SK-N-SH (cell line): Measurements from ENCODE around the gene TCAF1. TPM values are rescaled to one million over a fixed set of nuclear protein-coding genes. Genes with fewer than 3 reads are reported as not detected.

ENCODE experiments used
- CTCF ChIA-PET: fragments of 300-600, 350-600 bp; formaldehyde crosslinking; extraction: SDS; loops from one replicate; lab custom pipeline; 2021; lab: Yijun Ruan, JAX
- POLR2A ChIA-PET: fragments of 350-600 bp; sonication (Branson Sonifier 250); formaldehyde crosslinking; extraction: SDS; loops from one replicate; lab custom pipeline; 2020; ENCODE audit warnings: antibody characterized with exemption, inconsistent platforms; lab: Yijun Ruan, JAX
- DNase-seq: peaks from one replicate; pipeline ENCODE4 v3.0.0; 2012
- H2AFZ ChIP-seq: fragments of 200-600 bp; sonication (generic); 2 replicates; pipeline ENCODE4 v1.8.1; 2016; ENCODE audit warnings: antibody characterized with exemption, mild to moderate bottlenecking, low read depth
- H3F3A ChIP-seq: fragments of 200-600 bp; sonication (generic); replicated peaks from 2 replicates; pipeline ENCODE3; 2016; ENCODE audit warnings: antibody characterized with exemption, mild to moderate bottlenecking; ENCODE audit not compliant: insufficient read depth
- H3K27ac ChIP-seq, 2 experiments: fragments of 200-500 bp in 1 of 2; fragments of 200-600 bp in 1 of 2; sonication (Bioruptor generic) in 1 of 2; sonication (generic), shearing (Covaris generic) in 1 of 2; 2 replicates each; pipeline versions ENCODE4 v1.5.1 to v1.6.1; 2014 to 2016; ENCODE audit warnings: low read depth in 2 of 2, inconsistent platforms in 1 of 2, low read length in 1 of 2, mild to moderate bottlenecking in 1 of 2, mixed read lengths in 1 of 2
- H3K27me3 ChIP-seq: fragments of 200-600 bp; sonication (generic), shearing (Covaris generic); 2 replicates; pipeline ENCODE4 v1.6.1; 2016; ENCODE audit warnings: mixed run types; ENCODE audit not compliant: insufficient read depth
- H3K36me3 ChIP-seq, 2 experiments: fragments of 200-500 bp in 1 of 2; fragments of 200-600 bp in 1 of 2; sonication (Bioruptor generic) in 1 of 2; sonication (generic) in 1 of 2; replicated peaks in 1 of 2; 2 replicates each; pipeline versions ENCODE3 to v1.5.1; 2014 to 2016; ENCODE audit warnings: low read length in 1 of 2, mild to moderate bottlenecking in 1 of 2; ENCODE audit not compliant: insufficient read depth in 2 of 2, control insufficient read depth in 1 of 2
- H3K4me1 ChIP-seq, 2 experiments: fragments of 200-500 bp in 1 of 2; fragments of 200-600 bp in 1 of 2; sonication (Bioruptor generic) in 1 of 2; sonication (generic), shearing (Covaris generic) in 1 of 2; 2 replicates each; pipeline versions ENCODE4 v1.5.1 to v1.6.1; 2014 to 2016; ENCODE audit warnings: low read depth in 1 of 2, low read length in 1 of 2, mixed run types in 1 of 2; ENCODE audit not compliant: insufficient read depth in 2 of 2, control insufficient read depth in 1 of 2
- H3K4me2 ChIP-seq: fragments of 200-600 bp; sonication (generic), shearing (Covaris generic); 2 replicates; pipeline ENCODE4 v1.6.1; 2017; ENCODE audit warnings: mixed run types
- H3K4me3 ChIP-seq, 2 experiments: fragments of 200-500 bp in 1 of 2; fragments of 200-600 bp in 1 of 2; sonication (Bioruptor generic) in 1 of 2; sonication (generic), shearing (Covaris generic) in 1 of 2; 2 replicates each; pipeline versions ENCODE4 v1.5.1 to v1.8.1; 2014 to 2016; ENCODE audit warnings: low read depth in 2 of 2, inconsistent platforms in 1 of 2, low read length in 1 of 2, mild to moderate bottlenecking in 1 of 2, mixed read lengths in 1 of 2, moderate library complexity in 1 of 2
- H3K79me2 ChIP-seq: fragments of 200-600 bp; sonication (generic); 2 replicates; pipeline ENCODE4 v1.8.1; 2017; ENCODE audit warnings: mild to moderate bottlenecking; ENCODE audit not compliant: insufficient read depth
- H3K9ac ChIP-seq: fragments of 200-600 bp; sonication (generic); 2 replicates; pipeline ENCODE4 v1.6.1; 2017; ENCODE audit warnings: mixed run types
- H3K9me2 ChIP-seq: fragments of 200-600 bp; sonication (generic); 2 replicates; pipeline ENCODE4 v1.6.1; 2017; ENCODE audit warnings: mixed run types
- H3K9me3 ChIP-seq: fragments of 200-600 bp; sonication (generic); 2 replicates; pipeline ENCODE4 v1.6.1; 2017; ENCODE audit warnings: mixed run types, mild to moderate bottlenecking, moderate library complexity
- H4K20me1 ChIP-seq: fragments of 200-600 bp; sonication (generic); 2 replicates; pipeline ENCODE4 v1.6.1; 2017; ENCODE audit warnings: mild to moderate bottlenecking, mixed run types; ENCODE audit not compliant: insufficient read depth
- EZH2phosphoT487 ChIP-seq: fragments of 200-600 bp; sonication (generic); IDR thresholded peaks from 2 replicates; pipeline ENCODE4 v1.6.1; 2017; ENCODE audit warnings: low read depth, mixed run types, mild to moderate bottlenecking, antibody characterized with exemption, moderate library complexity, borderline replicate concordance
- FOSL2 ChIP-seq: IDR thresholded peaks from 2 replicates; pipeline ENCODE4 v1.4.0; 2012; ENCODE audit warnings: low read depth, mild to moderate bottlenecking, moderate library complexity, borderline replicate concordance
- FOXJ3 ChIP-seq: sonication (generic); formaldehyde crosslinking; IDR thresholded peaks from 2 replicates; pipeline ENCODE4 v1.5.1; 2020; ENCODE audit warnings: mild to moderate bottlenecking, missing genetic modification reagents
- FOXM1 ChIP-seq: IDR thresholded peaks from 2 replicates; pipeline ENCODE4 v1.4.0; 2012; ENCODE audit warnings: low read depth, mild to moderate bottlenecking
- MEF2A ChIP-seq: IDR thresholded peaks from 2 replicates; pipeline ENCODE4 v1.4.0; 2012; ENCODE audit warnings: low read depth, borderline replicate concordance
- NFIC ChIP-seq: IDR thresholded peaks from 2 replicates; pipeline ENCODE4 v1.4.0; 2012; ENCODE audit warnings: borderline replicate concordance
- NRF1 ChIP-seq: IDR thresholded peaks from 2 replicates; pipeline ENCODE4 v1.6.1; 2012; ENCODE audit warnings: low read depth, mild to moderate bottlenecking, low read length
- PBX3 ChIP-seq: IDR thresholded peaks from 2 replicates; pipeline ENCODE4; 2012
- POLR2AphosphoS5 ChIP-seq: IDR thresholded peaks from 2 replicates; pipeline ENCODE4 v1.6.1; 2012; ENCODE audit warnings: low read depth, low read length
- RFX5 ChIP-seq: IDR thresholded peaks from 2 replicates; pipeline ENCODE4 v1.6.1; 2012; ENCODE audit warnings: mild to moderate bottlenecking, improper control_type of control experiment, low read length
- RXRA ChIP-seq: IDR thresholded peaks from 2 replicates; pipeline ENCODE4 v1.4.0; 2012; ENCODE audit warnings: low read depth, mild to moderate bottlenecking, borderline replicate concordance
- SMC3 ChIP-seq: IDR thresholded peaks from 2 replicates; pipeline ENCODE4 v1.6.1; 2012; ENCODE audit warnings: low read depth, low read length, improper control_type of control experiment
- TCF12 ChIP-seq: IDR thresholded peaks from 2 replicates; pipeline ENCODE4 v1.4.0; 2012
- USF2 ChIP-seq: fragments of 150-350 bp; IDR thresholded peaks from 2 replicates; pipeline ENCODE4 v1.6.1; 2017; ENCODE audit warnings: antibody characterized with exemption, low read length, low read depth, borderline replicate concordance
- YY1 ChIP-seq: IDR thresholded peaks from 2 replicates; pipeline ENCODE4 v1.4.0; 2012; ENCODE audit warnings: low read depth, mild to moderate bottlenecking
- ZBTB33 ChIP-seq: IDR thresholded peaks from 2 replicates; pipeline ENCODE4 v1.4.0; 2012; ENCODE audit warnings: low read depth, borderline replicate concordance
- WGBS: methylation state at CpG from one replicate; pipeline ENCODE4 v1.1.6; 2017; ENCODE audit warnings: low lambda C conversion rate; 5-methylcytosine and 5-hydroxymethylcytosine counted together
- polyA plus RNA-seq, 3 experiments: library from polyadenylated mRNA; depleted of rRNA; stranded (reverse); fragments of >200 nt; gene quantifications; 2 replicates each; pipeline ENCODE4 v1.2.3, GENCODE V29; 2012
- TF ChIP-seq, protein P1 (sequence below): fragments of 150-350 bp; IDR thresholded peaks from 2 replicates; pipeline ENCODE4 v1.6.1; 2016; ENCODE audit warnings: mild to moderate bottlenecking, low read depth, low read length
- TF ChIP-seq, protein P2 (sequence below): fragments of 200-600 bp; sonication (generic); IDR thresholded peaks from 2 replicates; pipeline ENCODE4 v1.6.1; 2017; ENCODE audit warnings: antibody characterized with exemption, mild to moderate bottlenecking, moderate library complexity

The TCAF1 gene
- polyA plus RNA-seq, 1 of the 3 experiments (the other 2 are of a cell fraction), result 59.0 TPM

GRCh38 chr7:143890558-143890957 is 11.4 kb downstream of the TCAF1 start:
- no peak overlapping the region for H2AFZ ChIP-seq
- WGBS, result 96% methylated on average over 2 of the region's 2 CpGs
- peaks cover 37% of the 10 kb centered on the region; the same call in 1 of the 2 replicates for H3K9me3 ChIP-seq
- H3K27ac ChIP-seq, result no peak overlapping the region
- H3K79me2 ChIP-seq, result peaks cover 87% of the 10 kb centered on the region
- H3K36me3 ChIP-seq, result peaks cover 61 to 67% of the 10 kb centered on the region in 2 experiments
- H4K20me1 ChIP-seq, result peaks cover 4% of the 10 kb centered on the region; the same call in 1 of the 2 replicates
- DNase-seq, result no peak
- H3F3A ChIP-seq, result peaks cover 22% of the 10 kb centered on the region
- peaks cover 4% of the 10 kb centered on the region; the same call in 1 of the 2 replicates for H3K9me2 ChIP-seq
- H3K4me3 ChIP-seq, result no peak overlapping the region
- H3K4me2 ChIP-seq, result no peak overlapping the region
- H3K27me3 ChIP-seq, result no peaks in the 10 kb centered on the region
- H3K9ac ChIP-seq, result no peak overlapping the region
- ChIA-PET CTCF (interaction anchor here (0.8 kb wide), 1 partner anchor 11 kb away, joined by 4 read pairs; the partner anchor contains the start of gene TCAF1), POLR2A (no interaction called here)
- H3K4me1 ChIP-seq, result peaks cover 0 to 5% of the 10 kb centered on the region in 2 experiments; a peak in 2 of 4 replicates
- no peak for TF ChIP-seq NRF1
- no peak for TF ChIP-seq FOSL2
- TF ChIP-seq FOXM1, result no peak
- no peak for TF ChIP-seq RFX5
- no peak for TF ChIP-seq USF2
- TF ChIP-seq SMC3, result no peak

GRCh38 chr7:143889068-143889467 is 12.9 kb downstream of the TCAF1 start:
- no peak for DNase-seq
- H3F3A ChIP-seq, result peaks cover 20% of the 10 kb centered on the region
- H3K27me3 ChIP-seq, result no peaks in the 10 kb centered on the region
- 98% methylated on average over 2 of the region's 2 CpGs for WGBS
- CTCF ChIA-PET, result interaction anchor here (9.6 kb wide), 1 partner anchor 12 kb away, joined by 66 read pairs; the partner anchor contains the start of gene TCAF1
- H3K9me3 ChIP-seq, result peaks cover 35% of the 10 kb centered on the region; the same call in 1 of the 2 replicates
- no peak overlapping the region for H3K9ac ChIP-seq
- H3K36me3 ChIP-seq, result peaks cover 47 to 58% of the 10 kb centered on the region in 2 experiments
- no peak for TF ChIP-seq EZH2phosphoT487
- no peak for TF ChIP-seq NFIC
- TF ChIP-seq PBX3, result no peak
- TF ChIP-seq ZBTB33, result no peak
- TF ChIP-seq FOXJ3 (CRISPR knock-in tag), result no peak
- no peak for TF ChIP-seq USF2
- no peak for TF ChIP-seq TCF12
- TF ChIP-seq RXRA, result no peak
- TF ChIP-seq MEF2A, result no peak
- TF ChIP-seq, protein P1, sequence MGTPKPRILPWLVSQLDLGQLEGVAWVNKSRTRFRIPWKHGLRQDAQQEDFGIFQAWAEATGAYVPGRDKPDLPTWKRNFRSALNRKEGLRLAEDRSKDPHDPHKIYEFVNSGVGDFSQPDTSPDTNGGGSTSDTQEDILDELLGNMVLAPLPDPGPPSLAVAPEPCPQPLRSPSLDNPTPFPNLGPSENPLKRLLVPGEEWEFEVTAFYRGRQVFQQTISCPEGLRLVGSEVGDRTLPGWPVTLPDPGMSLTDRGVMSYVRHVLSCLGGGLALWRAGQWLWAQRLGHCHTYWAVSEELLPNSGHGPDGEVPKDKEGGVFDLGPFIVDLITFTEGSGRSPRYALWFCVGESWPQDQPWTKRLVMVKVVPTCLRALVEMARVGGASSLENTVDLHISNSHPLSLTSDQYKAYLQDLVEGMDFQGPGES, result no peak
- no peak for TF ChIP-seq YY1
- TF ChIP-seq POLR2AphosphoS5, result no peak
- TF ChIP-seq, protein P2, sequence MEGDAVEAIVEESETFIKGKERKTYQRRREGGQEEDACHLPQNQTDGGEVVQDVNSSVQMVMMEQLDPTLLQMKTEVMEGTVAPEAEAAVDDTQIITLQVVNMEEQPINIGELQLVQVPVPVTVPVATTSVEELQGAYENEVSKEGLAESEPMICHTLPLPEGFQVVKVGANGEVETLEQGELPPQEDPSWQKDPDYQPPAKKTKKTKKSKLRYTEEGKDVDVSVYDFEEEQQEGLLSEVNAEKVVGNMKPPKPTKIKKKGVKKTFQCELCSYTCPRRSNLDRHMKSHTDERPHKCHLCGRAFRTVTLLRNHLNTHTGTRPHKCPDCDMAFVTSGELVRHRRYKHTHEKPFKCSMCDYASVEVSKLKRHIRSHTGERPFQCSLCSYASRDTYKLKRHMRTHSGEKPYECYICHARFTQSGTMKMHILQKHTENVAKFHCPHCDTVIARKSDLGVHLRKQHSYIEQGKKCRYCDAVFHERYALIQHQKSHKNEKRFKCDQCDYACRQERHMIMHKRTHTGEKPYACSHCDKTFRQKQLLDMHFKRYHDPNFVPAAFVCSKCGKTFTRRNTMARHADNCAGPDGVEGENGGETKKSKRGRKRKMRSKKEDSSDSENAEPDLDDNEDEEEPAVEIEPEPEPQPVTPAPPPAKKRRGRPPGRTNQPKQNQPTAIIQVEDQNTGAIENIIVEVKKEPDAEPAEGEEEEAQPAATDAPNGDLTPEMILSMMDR, result no peak
- H3K9me2 ChIP-seq, result no peaks in the 10 kb centered on the region
- no peaks in the 10 kb centered on the region; the same call in 1 of the 2 replicates for H4K20me1 ChIP-seq
- POLR2A ChIA-PET, result no interaction called here
- no peak overlapping the region for H2AFZ ChIP-seq
- H3K4me1 ChIP-seq, result peaks cover 5 to 12% of the 10 kb centered on the region in 2 experiments; a peak in 2 of 4 replicates
- H3K79me2 ChIP-seq, result peaks cover 82% of the 10 kb centered on the region
- no peak overlapping the region for H3K27ac ChIP-seq
- no peak overlapping the region for H3K4me3 ChIP-seq
- no peak overlapping the region for H3K4me2 ChIP-seq
